Fibroblast of mammary gland (primary cell): ENCODE measurements around the gene MRPS22.

ENCODE experiments used
- DNase-seq: peaks from one replicate; pipeline ENCODE4 v3.0.0-alpha.2; 2010; ENCODE audit warnings: low read depth
- H3K4me3 ChIP-seq: 2 replicates; pipeline ENCODE4 v1.5.1; 2011; ENCODE audit warnings: low read depth, mild to moderate bottlenecking, low read length, moderate library complexity; ENCODE audit not compliant: control insufficient read depth
- CTCF ChIP-seq: conservative IDR thresholded peaks from 2 replicates; pipeline ENCODE4 v1.5.1; 2011; ENCODE audit warnings: low read depth, low read length, inconsistent platforms; ENCODE audit not compliant: control insufficient read depth, insufficient read depth

MRPS22 gene

GRCh38 chr3:139323146-139323545, 20.7 kb upstream of the MRPS22 start:
- no peak for TF ChIP-seq CTCF
- no peak for DNase-seq
- no peak overlapping the region for H3K4me3 ChIP-seq

GRCh38 chr3:139324456-139324855, 19.4 kb upstream of the MRPS22 start:
- no peak for TF ChIP-seq CTCF
- no peak for DNase-seq
- H3K4me3 ChIP-seq, result no peak overlapping the region

GRCh38 chr3:139325551-139325950, 18.3 kb upstream of the MRPS22 start:
- DNase-seq, result no peak
- TF ChIP-seq CTCF, result no peak
- no peak overlapping the region for H3K4me3 ChIP-seq

- DNase-seq, result no peak
- no peak for TF ChIP-seq CTCF
- no peak overlapping the region for H3K4me3 ChIP-seq
Observed at GRCh38 chr3:139326131-139326530, 17.7 kb upstream of the MRPS22 start.

GRCh38 chr3:139326707-139327106, 17.1 kb upstream of the MRPS22 start:
- DNase-seq, result no peak
- TF ChIP-seq CTCF, result no peak
- no peak overlapping the region for H3K4me3 ChIP-seq

- DNase-seq, result no peak
- TF ChIP-seq CTCF, result no peak
- H3K4me3 ChIP-seq, result no peak overlapping the region
Observed at GRCh38 chr3:139327231-139327630, 16.6 kb upstream of the MRPS22 start.

GRCh38 chr3:139327861-139328260, 16.0 kb upstream of the MRPS22 start:
- DNase-seq, result no peak
- H3K4me3 ChIP-seq, result no peak overlapping the region
- no peak for TF ChIP-seq CTCF
